ENCODE measurements around the gene VDR.

Gene VDR

GRCh38 chr12:47868552-47869031 lies 36.2 kb downstream of the VDR start:
- DNase-seq (ENCODE audit: low read depth) = no peak

GRCh38 chr12:47868041-47868440 lies 36.8 kb downstream of the VDR start:
- no peak for DNase-seq (ENCODE audit: low read depth)

GRCh38 chr12:47867495-47867941 lies 37.3 kb downstream of the VDR start:
- peak; percentile 74 for DNase-seq (ENCODE audit: low read depth)

- no peak for DNase-seq (ENCODE audit: low read depth)
Observed at GRCh38 chr12:47864646-47865235, 40.1 kb downstream of the VDR start.

GRCh38 chr12:47863985-47864384 lies 40.8 kb downstream of the VDR start:
- DNase-seq (ENCODE audit: low read depth) = no peak

- no peak for DNase-seq (ENCODE audit: low read depth)
Observed at GRCh38 chr12:47863467-47863866, 41.3 kb downstream of the VDR start.

- DNase-seq (ENCODE audit: low read depth) = no peak
Observed at GRCh38 chr12:47862881-47863280, 41.9 kb downstream of the VDR start.

GRCh38 chr12:47862167-47862750 lies 42.5 kb downstream of the VDR start:
- no peak for DNase-seq (ENCODE audit: low read depth)

- DNase-seq (ENCODE audit: low read depth) = no peak
Observed at GRCh38 chr12:47860873-47861272, 43.9 kb downstream of the VDR start.

- no peak for DNase-seq (ENCODE audit: low read depth)
Observed at GRCh38 chr12:47860279-47860841, 44.4 kb downstream of the VDR start.

- DNase-seq (ENCODE audit: low read depth) = no peak
Observed at GRCh38 chr12:47858511-47859266, 46.1 kb downstream of the VDR start.

GRCh38 chr12:47856721-47857575 lies 47.8 kb downstream of the VDR start:
- no peak for DNase-seq (ENCODE audit: low read depth)

GRCh38 chr12:47856094-47856493 lies 48.7 kb downstream of the VDR start:
- no peak for DNase-seq (ENCODE audit: low read depth)

GRCh38 chr12:47855502-47855901 lies 49.3 kb downstream of the VDR start:
- DNase-seq (ENCODE audit: low read depth) = no peak

- DNase-seq (ENCODE audit: low read depth) = no peak
Observed at GRCh38 chr12:47854531-47854930, 50.3 kb downstream of the VDR start.

GRCh38 chr12:47852096-47852571 lies 52.7 kb downstream of the VDR start:
- DNase-seq (ENCODE audit: low read depth) = no peak

- no peak for DNase-seq (ENCODE audit: low read depth)
Observed at GRCh38 chr12:47851303-47851952, 53.4 kb downstream of the VDR start.

- DNase-seq (ENCODE audit: low read depth) = no peak
Observed at GRCh38 chr12:47850153-47851084, 54.4 kb downstream of the VDR start.

- no peak for DNase-seq (ENCODE audit: low read depth)
Observed at GRCh38 chr12:47849261-47849660, 55.5 kb downstream of the VDR start.

GRCh38 chr12:47848853-47849252 lies 55.9 kb downstream of the VDR start:
- DNase-seq (ENCODE audit: low read depth) = no peak

Measured in HS-5 (cell line).